GM12878 (cell line): ENCODE measurements around the gene RNF113A. TPM values are rescaled to one million over a fixed set of nuclear protein-coding genes. Genes with fewer than 3 reads are reported as not detected.
A peak's percentile ranks its signal among the peaks of the same experiment; 100 is the strongest.
"Not testable (repeated sequence)": the region's sequence is repeated elsewhere in the genome, so short reads cannot be mapped to it uniquely, and the experiment has no call there.

Experiments
- ATAC-seq: fragments of 200-7000 bp; cut with Tn5 transposase; 3 replicates; pipeline ENCODE4 v1.9.1; 2020; ENCODE audit warnings: mild to moderate bottlenecking, moderate library complexity
- BruUV-seq: library from RNA; stranded (reverse); fragments of 400-500 nt; replicated peaks from 2 replicates; lab custom pipeline; 2021; lab: Mats Ljungman, UMichigan
- CTCF ChIA-PET: fragments of 300-600 bp; sonication (Branson Sonifier 250); formaldehyde crosslinking; extraction: SDS; loops from one replicate; lab custom pipeline; 2021; ENCODE audit warnings: inconsistent platforms; lab: Yijun Ruan, JAX
- POLR2A ChIA-PET: fragments of 350-600 bp; formaldehyde crosslinking; extraction: SDS; loops from one replicate; lab custom pipeline; 2021; ENCODE audit warnings: inconsistent platforms; lab: Charles Lee
- RAD21 ChIA-PET: fragments of 300-600 bp; sonication (Branson Sonifier 250); formaldehyde crosslinking; loops from one replicate; lab custom pipeline; 2023; ENCODE audit warnings: antibody characterized with exemption; ENCODE audit not compliant: unreplicated experiment; lab: Charles Lee
- SMC1A ChIA-PET: fragments of 300-600 bp; sonication (Branson Sonifier 250); formaldehyde crosslinking; loops from one replicate; lab custom pipeline; 2023; ENCODE audit not compliant: unreplicated experiment, uncharacterized antibody; lab: Charles Lee
- DNase-seq: peaks from one replicate; pipeline ENCODE4 v3.0.0-alpha.2; 2011; ENCODE audit warnings: low read depth, low spot score
- FAIRE-seq: peaks from 3 replicates; lab custom pipeline; 2011; peaks lifted over from hg19 to GRCh38; lab: Jason Lieb, UNC
- H2AFZ ChIP-seq: 2 replicates; pipeline ENCODE4 v1.6.0; 2011; ENCODE audit warnings: low read depth, low read length, control low read depth; ENCODE audit not compliant: control insufficient read depth
- H3K27ac ChIP-seq: 2 replicates; pipeline ENCODE4 v1.5.1; 2011; ENCODE audit warnings: control low read depth; ENCODE audit not compliant: control insufficient read depth, insufficient read depth
- H3K27me3 ChIP-seq, 2 experiments: replicated peaks in 1 of 2; 2 replicates each; pipeline versions ENCODE4 v1.6.0 to v1.6.1; 2011; ENCODE audit warnings: low read length in 1 of 2; ENCODE audit not compliant: control insufficient read depth in 2 of 2, insufficient read depth in 2 of 2
- H3K36me3 ChIP-seq, 2 experiments: 2 replicates each; pipeline ENCODE4 v1.5.1; 2011; ENCODE audit warnings: low read length in 1 of 2; ENCODE audit not compliant: control insufficient read depth in 2 of 2, insufficient read depth in 2 of 2
- H3K4me1 ChIP-seq: 2 replicates; pipeline ENCODE4 v1.6.1; 2011; ENCODE audit warnings: mild to moderate bottlenecking, low read length, moderate library complexity, mixed read lengths; ENCODE audit not compliant: control insufficient read depth, insufficient read depth
- H3K4me2 ChIP-seq: 2 replicates; pipeline ENCODE4 v1.6.0; 2011; ENCODE audit warnings: control low read depth; ENCODE audit not compliant: control insufficient read depth, insufficient read depth
- H3K4me3 ChIP-seq: fragments of 200-600 bp; sonication (generic); 2 replicates; pipeline ENCODE4 v1.5.1; 2016
- H3K79me2 ChIP-seq: 2 replicates; pipeline ENCODE4 v1.6.0; 2011; ENCODE audit warnings: low read length; ENCODE audit not compliant: control insufficient read depth, insufficient read depth
- H3K9ac ChIP-seq: 2 replicates; pipeline ENCODE4 v1.8.0; 2011; ENCODE audit warnings: low read length, control low read depth, mixed read lengths; ENCODE audit not compliant: control insufficient read depth, insufficient read depth
- H3K9me3 ChIP-seq: replicated peaks from 3 replicates; pipeline ENCODE4 v1.5.1; 2011; ENCODE audit warnings: mild to moderate bottlenecking, low read length; ENCODE audit not compliant: control insufficient read depth, insufficient read depth
- H4K20me1 ChIP-seq: 2 replicates; pipeline ENCODE4 v1.6.0; 2011; ENCODE audit not compliant: control insufficient read depth, insufficient read depth
- ZNF274 ChIP-seq: IDR thresholded peaks from one replicate; pipeline ENCODE4 v1.8.0; 2011; ENCODE audit not compliant: insufficient read length, insufficient read depth
- WGBS: methylation state at CpG from one replicate; pipeline ENCODE4 v1.1.6; 2016; ENCODE audit warnings: low lambda C conversion rate; ENCODE audit not compliant: insufficient replicate concordance, insufficient coverage; ENCODE audit errors: missing lambda C conversion rate; 5-methylcytosine and 5-hydroxymethylcytosine counted together
- in situ Hi-C: fragments of 300-500 bp; cut with MboI; formaldehyde crosslinking; loops from 9 replicates; pipeline ENCODE4 v1.14.3; 2018; ENCODE audit warnings: mixed read lengths
- intact Hi-C: fragments of 100-400 bp; cut with micrococcal nuclease; formaldehyde crosslinking; loops from one replicate; pipeline ENCODE4 v1.14.2; 2022; ENCODE audit not compliant: unreplicated experiment
- polyA plus RNA-seq, 11 experiments: library from polyadenylated mRNA; depleted of rRNA in 4 of 11; unstranded in 6 of 11; stranded (reverse) in 5 of 11; fragments of >200 nt; fragmentation: Nextera tagmentation in 4 of 11; fragmentation: Illumina TruSeq in 1 of 11; extraction: Ambion mirVana in 4 of 11; extraction: Trizol in 1 of 11; gene quantifications; 1 replicate in 1 of 11; 2 replicates in 10 of 11; pipeline versions ENCODE4 v1.2.1 to v1.2.3, GENCODE V29; 2011 to 2016; ENCODE audit warnings: inconsistent platforms in 2 of 11, missing spikeins in 2 of 11, low read depth in 1 of 11
- total RNA-seq, 4 experiments: library from RNA; depleted of rRNA in 3 of 4; stranded (reverse); fragments of >200 nt in 3 of 4; fragmentation: Illumina TruSeq in 1 of 4; extraction: Trizol in 1 of 4; gene quantifications; 2 replicates each; pipeline versions ENCODE4 v1.2.1 to v1.2.3, GENCODE V29; 2013 to 2021

RNF113A gene
- total and polyA plus RNA-seq, 10 of the 15 experiments (the other 5 are each of a cell fraction or from before 2014, with no cell fraction given), result 20.6 to 33.1 (median 23.4) TPM

DNA sequence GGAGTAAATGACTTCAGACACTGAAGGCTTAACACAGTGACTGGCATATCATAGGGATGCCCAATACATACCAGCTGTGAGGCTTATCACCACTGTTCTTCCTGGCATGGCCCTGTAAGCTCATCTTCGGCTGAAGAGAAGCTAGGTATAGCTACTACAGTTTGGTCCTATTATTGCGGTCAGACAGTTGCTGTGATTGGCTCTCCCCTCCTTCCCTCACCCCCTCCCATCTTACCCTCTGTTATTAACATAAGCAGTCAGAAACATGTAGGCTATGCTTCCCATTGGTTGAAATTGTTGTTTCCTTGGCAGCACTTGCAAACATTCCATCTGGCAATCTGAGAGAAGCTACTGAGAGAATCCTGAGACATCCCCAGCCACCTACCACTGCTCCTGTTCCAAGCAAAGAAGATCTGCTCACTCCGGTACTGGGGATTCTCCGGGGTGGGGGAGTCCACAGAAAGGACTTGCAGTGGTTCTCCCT, 24.4 kb upstream of the RNF113A start, which contains the start of gene AKAP14:
AKAP14 (plus strand) TSS at position 51 of the 484 bp plus-strand sequence. CDS start 7,331 bp downstream, outside the sequence.
- no peaks in the 10 kb centered on the region for H3K9me3 ChIP-seq
- no peak within 1 kb of the TSS for H3K27ac ChIP-seq
- FAIRE-seq (no peak), DNase-seq (no peak), ATAC-seq (peak; percentile 32; the same call in 2 of the 3 replicates)
- intact Hi-C loops (no loop called here), in situ Hi-C loops (no loop called here)
- ChIA-PET SMC1A (no interaction called here), CTCF (no interaction called here), POLR2A (no interaction called here), RAD21 (no interaction called here)
- no peaks in the 10 kb centered on the region for H3K4me1 ChIP-seq
- TF ChIP-seq ZNF274, result no peak
- H3K4me2 ChIP-seq, result no peak within 1 kb of the TSS
- no peaks in the 10 kb centered on the region for H3K36me3 ChIP-seq
- H3K4me3 ChIP-seq, result no peak within 1 kb of the TSS
- no peaks in the 10 kb centered on the region for H3K27me3 ChIP-seq
- H4K20me1 ChIP-seq, result no peaks in the 10 kb centered on the region
- no TSS peak for BruUV-seq
- no peaks in the 10 kb centered on the region for H3K79me2 ChIP-seq
- H2AFZ ChIP-seq, result no peak within 1 kb of the TSS
- WGBS, result 41% methylated on average over 4 of the region's 4 CpGs
- H3K9ac ChIP-seq, result no peak within 1 kb of the TSS

DNA sequence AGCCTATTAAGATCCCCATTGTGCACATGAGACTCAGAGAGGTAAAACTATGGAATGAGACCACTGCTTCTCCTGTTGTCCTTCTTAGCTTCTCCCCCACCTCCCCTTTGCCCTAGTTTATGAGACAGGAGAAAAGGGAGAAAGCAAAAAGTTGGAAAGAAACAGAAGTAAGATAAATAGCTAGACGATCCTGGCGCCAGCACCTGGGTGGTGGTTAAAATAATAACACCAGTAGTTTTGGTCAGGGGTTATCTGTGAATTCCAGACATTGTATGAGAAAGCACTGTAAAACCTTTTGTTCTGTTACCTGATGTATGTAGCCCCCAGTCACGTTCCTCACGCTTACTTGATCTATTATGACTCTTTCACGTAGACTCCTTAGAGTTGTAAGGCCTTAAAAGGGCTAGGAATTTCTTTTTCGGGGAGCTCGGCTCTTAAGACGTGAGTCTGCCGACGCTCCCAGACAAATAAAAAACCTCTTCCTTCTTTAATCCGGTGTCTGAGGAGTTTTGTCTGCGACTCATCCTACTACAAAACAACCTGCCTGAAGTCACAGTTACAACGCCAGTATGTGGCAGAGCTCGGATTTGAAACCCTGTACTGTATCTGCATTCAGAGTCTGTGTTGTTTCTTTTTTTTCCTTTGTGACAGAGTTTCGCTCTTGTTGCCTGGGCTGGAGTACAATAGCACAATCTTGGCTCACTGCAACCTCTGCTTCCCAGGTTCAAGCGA, 20.6 kb upstream of the RNF113A start:
- in situ Hi-C loops, RAD21 ChIA-PET, intact Hi-C loops, H3K9ac ChIP-seq, H4K20me1 ChIP-seq, DNase-seq, H3K36me3 ChIP-seq, FAIRE-seq, H3K4me3 ChIP-seq, BruUV-seq, H3K4me2 ChIP-seq, H3K27ac ChIP-seq, POLR2A ChIA-PET, H3K27me3 ChIP-seq, H3K9me3 ChIP-seq, ATAC-seq, H2AFZ ChIP-seq, H3K79me2 ChIP-seq, H3K4me1 ChIP-seq: not testable (repeated sequence)
- ChIA-PET SMC1A (interaction anchor here (0.6 to 0.7 kb wide), 2 partner anchors 398 to 1056 kb away, joined by 3 read pairs; no protein-coding TSS in a partner anchor), CTCF (interaction anchor here (0.7 to 1.2 kb wide), 2 partner anchors 9 to 13 kb away, joined by 3 read pairs; no protein-coding TSS in a partner anchor)
- whole genome bisulfite sequencing, result 42% methylated on average over 16 of the region's 16 CpGs

DNA sequence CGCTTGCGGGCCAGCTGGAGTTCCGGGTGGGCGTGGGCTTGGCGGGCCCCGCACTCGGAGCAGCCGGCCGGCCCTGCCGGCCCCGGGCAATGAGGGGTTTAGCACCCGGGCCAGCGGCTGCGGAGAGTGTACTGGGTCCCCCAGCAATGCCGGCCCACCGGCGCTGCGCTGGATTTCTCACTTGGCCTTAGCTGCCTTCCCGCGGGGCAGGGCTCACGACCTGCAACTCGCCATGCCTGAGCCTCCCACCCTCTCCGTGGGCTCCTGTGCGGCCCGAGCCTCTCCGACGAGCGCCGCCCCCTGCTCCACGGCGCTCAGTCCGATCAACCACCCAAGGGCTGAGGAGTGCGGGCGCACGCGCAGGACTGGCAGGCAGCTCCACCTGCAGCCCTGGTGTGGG, 19.1 kb upstream of the RNF113A start:
- ATAC-seq, result not testable (repeated sequence)

More for the DNA sequence above, 19.1 kb upstream of the RNF113A start:
- H3K9ac ChIP-seq, BruUV-seq, H4K20me1 ChIP-seq, in situ Hi-C loops, H3K4me1 ChIP-seq, H2AFZ ChIP-seq, H3K27me3 ChIP-seq, H3K27ac ChIP-seq, RAD21 ChIA-PET, CTCF ChIA-PET, H3K36me3 ChIP-seq, FAIRE-seq, H3K9me3 ChIP-seq, H3K4me3 ChIP-seq, intact Hi-C loops, SMC1A ChIA-PET, DNase-seq, POLR2A ChIA-PET, H3K4me2 ChIP-seq, H3K79me2 ChIP-seq: not testable (repeated sequence)
- WGBS, result 86% methylated on average over 17 of the region's 36 CpGs
